Type B pancreatic cell (in vitro differentiated cells): ENCODE measurements around the gene IFT80. TPM values are rescaled to one million over a fixed set of nuclear protein-coding genes. Genes with fewer than 3 reads are reported as not detected.

Source experiments
- DNase-seq: peaks from one replicate; pipeline ENCODE4 v3.0.0; 2021; ENCODE audit warnings: mixed read lengths; ENCODE audit not compliant: unreplicated experiment; ENCODE audit errors: extremely low spot score
- H3K27ac Mint-ChIP-seq: 2 replicates; pipeline ENCODE4 v1.8.0; 2021; ENCODE audit warnings: mild to moderate bottlenecking, mixed read lengths
- H3K27me3 Mint-ChIP-seq: 2 replicates; pipeline ENCODE4 v1.8.0; 2021; ENCODE audit warnings: mixed read lengths
- H3K36me3 Mint-ChIP-seq: 2 replicates; pipeline ENCODE4 v1.8.0; 2021; ENCODE audit warnings: mixed read lengths
- H3K4me1 Mint-ChIP-seq: one replicate; pipeline ENCODE4 v1.8.0; 2021; ENCODE audit warnings: mixed read lengths; ENCODE audit not compliant: unreplicated experiment
- H3K4me3 Mint-ChIP-seq: 2 replicates; pipeline ENCODE4 v1.8.0; 2021; ENCODE audit warnings: mild to moderate bottlenecking, mixed read lengths
- H3K9me3 Mint-ChIP-seq: 2 replicates; pipeline ENCODE4 v1.8.0; 2021; ENCODE audit warnings: mixed read lengths
- total RNA-seq: library from RNA; stranded (reverse); gene quantifications from 2 replicates; pipeline ENCODE4 v1.2.1, GENCODE V29; 2021; ENCODE audit warnings: low replicate concordance
- TF ChIP-seq, protein P1 (sequence below): fragments of 200-600 bp; sonication (generic); conservative IDR thresholded peaks from 2 replicates; pipeline ENCODE4 v1.5.0; 2021; ENCODE audit warnings: antibody characterized with exemption, mild to moderate bottlenecking

The IFT80 gene
- total RNA-seq, 1 donor from 2014 or later: 40.8 TPM

DNA sequence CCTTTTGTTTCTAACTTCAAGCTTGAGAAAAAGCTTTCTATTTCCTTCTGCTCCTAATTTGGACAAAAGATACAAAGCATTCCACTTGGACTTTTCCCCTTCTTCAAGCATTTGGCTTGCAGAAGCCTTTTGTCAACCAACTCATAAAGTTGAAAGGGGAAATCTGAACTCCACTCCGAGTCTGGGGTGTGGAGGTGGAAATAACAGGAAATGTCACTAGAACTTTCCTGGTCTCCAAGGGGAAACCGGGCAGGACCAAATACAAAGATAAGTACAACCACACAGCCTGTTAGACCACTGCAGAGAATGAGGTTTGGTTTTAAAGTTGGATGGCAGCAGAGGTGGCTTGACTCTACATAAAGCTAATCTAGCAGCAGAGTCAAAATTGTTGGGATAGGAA is 178.0 kb downstream of the IFT80 start:
- Mint-ChIP-seq H3K9me3 (no peaks in the 10 kb centered on the region), H3K27ac (no peak overlapping the region), H3K27me3 (peaks cover 79% of the 10 kb centered on the region), H3K4me3 (no peak overlapping the region), H3K4me1 (peaks cover 4% of the 10 kb centered on the region), H3K36me3 (no peaks in the 10 kb centered on the region)
- no peak for DNase-seq
- TF ChIP-seq, protein P1, sequence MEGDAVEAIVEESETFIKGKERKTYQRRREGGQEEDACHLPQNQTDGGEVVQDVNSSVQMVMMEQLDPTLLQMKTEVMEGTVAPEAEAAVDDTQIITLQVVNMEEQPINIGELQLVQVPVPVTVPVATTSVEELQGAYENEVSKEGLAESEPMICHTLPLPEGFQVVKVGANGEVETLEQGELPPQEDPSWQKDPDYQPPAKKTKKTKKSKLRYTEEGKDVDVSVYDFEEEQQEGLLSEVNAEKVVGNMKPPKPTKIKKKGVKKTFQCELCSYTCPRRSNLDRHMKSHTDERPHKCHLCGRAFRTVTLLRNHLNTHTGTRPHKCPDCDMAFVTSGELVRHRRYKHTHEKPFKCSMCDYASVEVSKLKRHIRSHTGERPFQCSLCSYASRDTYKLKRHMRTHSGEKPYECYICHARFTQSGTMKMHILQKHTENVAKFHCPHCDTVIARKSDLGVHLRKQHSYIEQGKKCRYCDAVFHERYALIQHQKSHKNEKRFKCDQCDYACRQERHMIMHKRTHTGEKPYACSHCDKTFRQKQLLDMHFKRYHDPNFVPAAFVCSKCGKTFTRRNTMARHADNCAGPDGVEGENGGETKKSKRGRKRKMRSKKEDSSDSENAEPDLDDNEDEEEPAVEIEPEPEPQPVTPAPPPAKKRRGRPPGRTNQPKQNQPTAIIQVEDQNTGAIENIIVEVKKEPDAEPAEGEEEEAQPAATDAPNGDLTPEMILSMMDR: no peak

DNA sequence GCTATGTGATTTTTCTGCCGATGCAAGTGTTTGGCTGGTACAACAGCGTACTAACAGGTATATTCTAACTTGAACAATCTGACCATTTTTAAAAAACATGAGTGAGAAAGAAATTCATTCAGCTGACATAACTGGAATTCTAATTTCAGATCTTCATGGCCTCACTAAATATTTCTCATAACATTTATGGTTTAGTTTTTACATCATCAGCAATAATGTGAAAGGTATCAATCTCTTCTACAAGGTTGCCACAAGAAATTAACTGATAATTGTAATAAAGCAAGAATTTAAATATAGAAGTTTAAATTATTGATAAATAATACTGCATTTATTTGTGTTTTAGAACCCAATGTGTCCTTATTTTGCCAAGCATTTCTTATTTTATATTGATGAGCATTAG is 179.0 kb downstream of the IFT80 start:
- H3K4me3 Mint-ChIP-seq: no peak overlapping the region
- TF ChIP-seq, protein P1: no peak
- H3K9me3 Mint-ChIP-seq: no peaks in the 10 kb centered on the region
- H3K27ac Mint-ChIP-seq: no peak overlapping the region
- peaks cover 4% of the 10 kb centered on the region for H3K4me1 Mint-ChIP-seq
- DNase-seq: no peak
- H3K27me3 Mint-ChIP-seq: peaks cover 78% of the 10 kb centered on the region
- H3K36me3 Mint-ChIP-seq: no peaks in the 10 kb centered on the region

DNA sequence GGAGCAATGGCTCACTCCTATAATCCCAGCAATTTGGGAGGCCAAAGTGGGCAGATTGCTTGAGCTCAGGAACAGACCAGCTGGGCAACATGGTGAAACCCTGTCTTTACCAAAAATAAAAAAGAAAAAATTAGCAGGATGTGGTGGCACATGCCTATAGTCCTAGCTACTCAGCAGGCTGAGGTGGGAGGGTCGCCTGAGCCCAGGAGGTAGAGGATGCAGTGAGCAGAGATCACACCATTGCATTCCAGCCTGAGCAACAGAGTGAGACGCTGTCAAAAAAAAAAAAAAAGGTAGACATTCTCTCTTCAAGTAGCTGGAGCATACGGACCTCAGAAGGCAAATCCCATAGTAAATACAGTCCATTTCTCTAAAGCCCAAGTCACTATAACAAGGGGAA is 180.9 kb downstream of the IFT80 start:
- peaks cover 59% of the 10 kb centered on the region for H3K27me3 Mint-ChIP-seq
- no peaks in the 10 kb centered on the region for H3K36me3 Mint-ChIP-seq
- TF ChIP-seq, protein P1: no peak
- no peak overlapping the region for H3K4me3 Mint-ChIP-seq
- no peaks in the 10 kb centered on the region for H3K4me1 Mint-ChIP-seq
- DNase-seq: no peak
- no peak overlapping the region for H3K27ac Mint-ChIP-seq
- H3K9me3 Mint-ChIP-seq: no peaks in the 10 kb centered on the region

DNA sequence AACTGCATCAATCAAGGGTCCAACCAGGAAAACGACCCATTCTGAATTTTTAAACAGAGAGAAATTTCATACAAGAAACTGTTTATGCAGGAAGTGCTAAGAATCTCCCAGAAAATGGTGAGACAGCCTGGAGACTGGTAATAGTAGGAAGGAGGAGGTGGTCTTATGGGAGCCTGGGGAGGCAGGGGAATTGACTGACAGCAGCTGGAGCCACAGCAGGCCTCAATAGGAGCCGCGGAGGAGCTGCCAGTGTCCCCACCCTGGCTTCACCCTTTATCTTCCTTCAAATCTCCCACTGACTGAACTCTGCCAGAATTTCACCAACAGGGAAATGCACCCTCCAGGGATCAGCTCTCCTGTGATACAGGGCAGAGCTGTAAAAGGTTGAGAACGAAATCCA is 181.3 kb downstream of the IFT80 start:
- Mint-ChIP-seq H3K36me3 (no peaks in the 10 kb centered on the region), H3K4me3 (no peak overlapping the region), H3K27ac (no peak overlapping the region), H3K4me1 (no peaks in the 10 kb centered on the region), H3K27me3 (peaks cover 54% of the 10 kb centered on the region), H3K9me3 (no peaks in the 10 kb centered on the region)
- TF ChIP-seq, protein P1: no peak
- DNase-seq: no peak

DNA sequence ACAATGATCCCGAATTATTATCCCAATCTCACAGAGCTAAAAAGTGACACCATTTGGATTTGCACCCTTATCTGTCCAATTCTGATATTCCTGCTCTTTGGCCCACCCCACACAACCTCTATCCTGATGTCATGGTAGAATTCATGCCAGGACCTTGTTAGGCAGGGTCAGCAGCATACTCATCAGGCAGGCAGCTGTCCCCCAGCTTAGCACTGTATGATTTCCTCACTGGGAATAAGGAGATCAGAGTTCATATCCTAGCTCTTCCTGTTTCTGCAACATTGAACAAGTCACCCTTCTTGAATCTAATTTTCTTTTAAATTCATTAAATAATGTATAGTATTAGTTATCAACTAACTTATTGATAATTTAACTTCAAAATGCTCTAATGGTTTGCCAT is 185.8 kb downstream of the IFT80 start:
- Mint-ChIP-seq H3K4me3 (no peak overlapping the region), H3K27me3 (peaks cover 16% of the 10 kb centered on the region), H3K36me3 (no peaks in the 10 kb centered on the region), H3K9me3 (no peaks in the 10 kb centered on the region), H3K4me1 (no peaks in the 10 kb centered on the region), H3K27ac (no peak overlapping the region)
- DNase-seq: no peak
- TF ChIP-seq, protein P1: no peak

DNA sequence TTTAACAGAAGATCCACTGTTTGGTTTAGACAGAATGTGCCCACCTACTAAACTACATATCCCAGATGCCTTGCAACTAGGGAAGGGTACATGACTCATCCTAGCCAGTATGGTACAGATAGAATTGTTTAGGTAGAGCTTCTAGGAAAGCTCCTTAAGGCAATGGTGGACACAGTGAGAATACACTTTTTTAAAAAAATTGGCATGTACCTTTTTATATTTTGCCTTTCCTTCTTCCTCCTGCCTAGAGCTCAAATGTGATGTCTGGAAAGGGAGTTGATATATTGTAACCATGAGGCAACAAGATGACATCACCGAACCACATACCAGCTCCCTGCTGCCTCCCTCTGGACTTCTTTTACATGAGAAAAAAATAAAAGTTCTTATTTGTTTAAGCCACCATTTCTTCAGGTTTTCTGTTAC is 188.2 kb downstream of the IFT80 start:
- H3K9me3 Mint-ChIP-seq: no peaks in the 10 kb centered on the region
- H3K4me3 Mint-ChIP-seq: no peak overlapping the region
- H3K4me1 Mint-ChIP-seq: no peaks in the 10 kb centered on the region
- H3K27ac Mint-ChIP-seq: peak overlapping the region; percentile 38
- TF ChIP-seq, protein P1: peak; percentile 45
- H3K27me3 Mint-ChIP-seq: peaks cover 3% of the 10 kb centered on the region
- DNase-seq: no peak
- H3K36me3 Mint-ChIP-seq: no peaks in the 10 kb centered on the region
